Psoas muscle (tissue), 8 donors: ENCODE results near the gene ABHD8. TPM values are rescaled to one million over a fixed set of nuclear protein-coding genes. Genes with fewer than 3 reads are reported as not detected.
A peak's percentile ranks its signal among the peaks of the same experiment; 100 is the strongest.

Experiments used
- ATAC-seq, 4 donors: fragments of 200-7000 bp; cut with Tn5 transposase; one replicate each; pipeline ENCODE4 v1.9.1; 2020; ENCODE audit warnings: moderate library complexity in 3 of 4, mild to moderate bottlenecking in 2 of 4
- DNase-seq, 2 donors: peaks; one replicate each; pipeline ENCODE4 v3.0.0-alpha.2; 2020
- H3K27ac ChIP-seq: fragments of 200-600 bp; one replicate; pipeline ENCODE4 v1.8.0; 2022
- H3K27me3 ChIP-seq, 3 donors: fragments of 200-600 bp in 1 of 3; one replicate each; pipeline versions ENCODE4 v1.6.1 to v1.8.0; 2013 to 2022; ENCODE audit warnings: low read length in 2 of 3, mild to moderate bottlenecking in 2 of 3, moderate library complexity in 1 of 3; ENCODE audit not compliant: insufficient read depth in 3 of 3
- H3K36me3 ChIP-seq, 2 donors: fragments of 200-600 bp in 1 of 2; one replicate each; pipeline versions ENCODE4 v1.6.1 to v1.8.0; 2013 to 2022; ENCODE audit warnings: low read depth in 1 of 2, mild to moderate bottlenecking in 1 of 2, moderate library complexity in 1 of 2; ENCODE audit not compliant: insufficient read depth in 1 of 2
- H3K4me1 ChIP-seq: fragments of 200-600 bp; one replicate; pipeline ENCODE4 v1.8.0; 2022
- H3K4me3 ChIP-seq: fragments of 200-600 bp; one replicate; pipeline ENCODE4 v1.8.0; 2022; ENCODE audit warnings: mild to moderate bottlenecking
- H3K9me3 ChIP-seq: fragments of 200-600 bp; one replicate; pipeline ENCODE4 v1.8.0; 2022
- CTCF ChIP-seq: fragments of 200-600 bp; IDR thresholded peaks from one replicate; pipeline ENCODE4 v1.8.0; 2022; ENCODE audit warnings: antibody characterized with exemption
- WGBS, 3 donors: extraction: QIAGEN DNeasy Blood & Tissue Kit; methylation state at CpG; one replicate each; pipeline versions ENCODE4 v1.1.6 to v1.1.7; 2013; 5-methylcytosine and 5-hydroxymethylcytosine counted together
- intact Hi-C, 2 donors: fragments of 100-400 bp; cut with DNase I; formaldehyde crosslinking; loops; one replicate each; pipeline versions ENCODE4 v1.11.0 to v1.14.2; 2022
- polyA plus RNA-seq, 3 donors: library from polyadenylated mRNA; stranded (reverse); fragments of 200-250 nt; gene quantifications; one replicate each; pipeline ENCODE4 v1.2.3, GENCODE V29; 2013
- total RNA-seq, 4 donors: library from RNA; stranded (reverse); fragmentation: NEBNext Ultra II Directional in 2 of 4; extraction: Animal tissue kit (Norgen Biotek cat#: 25700) in 2 of 4; gene quantifications; one replicate each; pipeline versions ENCODE4 v1.2.1 to v1.2.4, GENCODE V29; 2021 to 2023
- donor health status: healthy with polysubstance abuse.
- donor health status: DM: no; HTN: no; CAD: no; lungs with moderate emphysema.
- donor health status: Bipolar disorder and iron deficiency.
- donor health status: healthy.
- donor health status: DM: yes; HTN: yes; CAD: no.
- donor health status: DM: no; HTN: no; CAD: no.
- donor health status: DM: no; HTN: no; CAD: no.
- donor health status: DM: yes; HTN: yes; CAD: no.

The ABHD8 gene
- total and polyA plus RNA-seq, 7 donors: 6.1 to 26.8 (median 12.3) TPM

- ATAC-seq (no peak), DNase-seq (no peak)
- Histone ChIP-seq H3K4me3 (no peak overlapping the region), H3K36me3 (peaks cover 0 to 52% of the 10 kb centered on the region in 2 donors), H3K27ac (no peak overlapping the region), H3K4me1 (no peaks in the 10 kb centered on the region), H3K27me3 (no peaks in the 10 kb centered on the region), H3K9me3 (no peaks in the 10 kb centered on the region)
- WGBS, 3 donors: 90 to 93% (median 90%) methylated on average over 26 to 27 of the region's 27 CpGs
- intact Hi-C loops: no loop called here
- no peak for TF ChIP-seq CTCF
Measured at GRCh38 chr19:17327068-17327653, 23.9 kb upstream of the ABHD8 start.

GRCh38 chr19:17326595-17326966, 23.4 kb upstream of the ABHD8 start:
- DNase-seq (no peak), ATAC-seq (no peak)
- H3K27ac ChIP-seq: no peak overlapping the region
- H3K4me3 ChIP-seq: no peak overlapping the region
- intact Hi-C loops: no loop called here
- H3K9me3 ChIP-seq: no peaks in the 10 kb centered on the region
- WGBS, 3 donors: 76 to 81% (median 80%) methylated on average over 11 of the region's 11 CpGs
- no peaks in the 10 kb centered on the region for H3K27me3 ChIP-seq
- H3K4me1 ChIP-seq: no peaks in the 10 kb centered on the region
- no peak for TF ChIP-seq CTCF
- H3K36me3 ChIP-seq: peaks cover 1 to 55% of the 10 kb centered on the region in 2 donors

- TF ChIP-seq CTCF: no peak
- Histone ChIP-seq H3K9me3 (no peaks in the 10 kb centered on the region), H3K4me1 (no peaks in the 10 kb centered on the region), H3K27ac (no peak overlapping the region), H3K36me3 (peaks cover 3 to 60% of the 10 kb centered on the region in 2 donors), H3K4me3 (no peak overlapping the region), H3K27me3 (no peaks in the 10 kb centered on the region)
- 69 to 85% (median 77%) methylated on average over 17 of the region's 17 CpGs for WGBS, 3 donors
- peak in 1 of 4 donors; percentile 12 for ATAC-seq
- intact Hi-C loops: no loop called here
- no peak for DNase-seq
Measured at GRCh38 chr19:17325881-17326594, 22.8 kb upstream of the ABHD8 start.

GRCh38 chr19:17325133-17325532, 21.9 kb upstream of the ABHD8 start:
- intact Hi-C loops: no loop called here
- no peak for TF ChIP-seq CTCF
- Histone ChIP-seq H3K36me3 (peaks cover 3 to 60% of the 10 kb centered on the region in 2 donors), H3K4me3 (no peak overlapping the region), H3K27me3 (no peaks in the 10 kb centered on the region), H3K9me3 (no peaks in the 10 kb centered on the region), H3K27ac (no peak overlapping the region), H3K4me1 (no peaks in the 10 kb centered on the region)
- WGBS, 3 donors: 96 to 98% (median 97%) methylated on average over 20 of the region's 20 CpGs
- ATAC-seq (no peak), DNase-seq (no peak)
